ENCODE results near the gene DNAAF1.
"Not testable (repeated sequence)": the region's sequence is repeated elsewhere in the genome, so short reads cannot be mapped to it uniquely, and the experiment has no call there.

DNAAF1 gene

DNA sequence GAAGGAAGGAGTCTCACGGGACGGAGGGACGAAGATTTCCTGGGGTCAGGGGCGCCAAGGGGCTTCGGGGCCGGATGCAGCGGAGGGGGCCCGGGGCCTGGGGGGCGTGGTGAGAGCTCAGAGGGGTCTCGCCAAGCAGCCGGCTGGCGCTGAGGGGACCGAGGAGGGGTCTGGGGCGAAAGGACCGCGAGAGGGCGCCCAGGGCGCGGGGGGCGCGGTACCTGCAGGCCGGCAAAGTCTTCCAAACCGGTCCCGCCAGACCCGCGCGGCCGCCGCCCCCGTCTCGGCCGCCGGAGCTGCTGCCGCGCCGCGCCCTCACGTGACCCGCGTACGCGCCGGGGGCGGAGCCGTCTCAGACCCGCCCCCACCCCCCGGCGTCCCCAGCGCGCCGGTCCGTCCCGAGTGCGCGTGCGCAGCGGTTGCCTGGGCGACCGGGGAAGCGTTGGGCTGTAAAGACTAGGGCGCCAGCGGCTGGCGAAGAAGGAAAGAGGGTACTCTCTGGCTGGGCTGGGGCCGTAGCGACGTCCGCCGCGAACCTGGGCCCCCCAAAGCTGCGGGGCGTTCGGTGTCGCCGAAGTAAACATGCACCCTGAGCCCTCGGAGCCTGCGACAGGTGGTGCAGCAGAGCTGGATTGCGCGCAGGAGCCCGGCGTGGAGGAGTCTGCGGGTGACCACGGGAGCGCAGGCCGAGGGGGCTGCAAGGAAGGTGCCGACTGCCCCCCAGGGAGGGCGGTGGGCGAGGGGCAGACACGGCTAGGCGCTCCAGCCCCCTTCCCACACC, at the start of gene DNAAF1, which contains the start of gene HSDL1:
Gene DNAAF1, plus strand, starts transcription at position 450 of the 781 bp plus-strand sequence. Its CDS starts 133 bp downstream, at position 583.
Gene HSDL1, minus strand, starts transcription at position 319 of the 781 bp plus-strand sequence. CDS start 13,856 bp downstream, outside the sequence.
- FAIRE-seq, result no peak

DNA sequence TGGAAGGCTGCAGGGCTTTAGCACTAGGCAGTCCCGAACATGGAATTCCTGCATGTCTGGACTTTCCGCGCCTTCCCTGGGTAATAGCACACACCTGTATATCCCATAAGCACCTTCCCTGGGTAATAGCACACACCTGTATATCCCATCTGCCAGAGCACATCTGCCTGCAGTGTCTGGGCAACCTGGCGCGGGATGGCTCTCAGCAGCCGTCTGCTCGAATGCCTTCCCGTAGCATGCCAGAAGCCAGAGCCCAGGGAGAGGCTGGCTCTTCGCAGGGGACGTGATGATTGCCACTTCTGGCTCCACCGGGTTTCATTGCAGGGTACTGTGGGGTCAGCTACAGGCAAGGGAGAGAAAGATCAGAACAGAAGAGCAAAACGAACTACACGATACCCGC, 49.6 kb upstream of the DNAAF1 start:
- FAIRE-seq, result no peak

DNA sequence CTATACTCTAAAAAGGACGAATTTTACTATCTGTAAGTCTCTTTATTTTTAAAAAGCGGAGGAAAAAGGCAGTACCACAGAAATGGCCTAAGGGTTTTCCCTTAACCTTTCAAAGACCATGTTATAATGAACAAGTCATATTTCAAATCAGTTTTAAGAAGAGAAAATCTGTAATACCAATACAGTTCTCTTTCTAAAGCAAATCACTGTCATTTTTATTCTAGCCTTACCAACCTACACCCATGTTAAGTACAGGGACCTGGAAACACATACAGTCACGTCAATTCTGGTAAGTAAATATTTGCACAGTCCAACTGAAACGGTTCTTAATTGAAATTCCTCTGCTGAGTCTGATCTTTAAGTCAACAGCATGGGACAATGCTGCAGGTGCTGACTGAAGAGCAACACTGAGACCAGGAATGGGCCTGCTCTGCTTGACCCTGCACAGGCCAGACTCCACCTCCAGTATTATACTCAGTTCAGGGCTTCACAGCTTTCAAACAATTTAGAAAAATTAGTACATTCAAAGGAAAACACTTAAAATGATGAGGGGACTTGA, 48.6 kb upstream of the DNAAF1 start:
- FAIRE-seq, result no peak

DNA sequence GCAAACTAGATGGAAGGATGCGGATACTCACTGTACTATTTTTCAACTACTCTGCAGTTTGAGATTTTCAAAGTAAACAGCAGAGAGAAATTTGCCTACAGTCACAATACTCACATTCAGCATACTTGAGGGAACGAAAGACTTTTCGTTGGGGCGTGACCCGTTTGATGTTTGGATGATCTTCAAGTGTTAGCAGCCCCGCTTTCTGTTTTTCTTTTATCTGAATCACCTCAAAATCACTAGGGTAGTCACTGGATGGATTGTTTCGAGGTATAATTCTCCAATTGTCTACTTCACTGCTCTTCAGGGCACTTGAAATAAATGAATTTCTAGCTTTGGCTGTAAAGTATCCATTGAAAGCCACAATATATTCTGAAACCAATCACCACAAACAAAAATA, 46.2 kb upstream of the DNAAF1 start:
- no peak for FAIRE-seq

DNA sequence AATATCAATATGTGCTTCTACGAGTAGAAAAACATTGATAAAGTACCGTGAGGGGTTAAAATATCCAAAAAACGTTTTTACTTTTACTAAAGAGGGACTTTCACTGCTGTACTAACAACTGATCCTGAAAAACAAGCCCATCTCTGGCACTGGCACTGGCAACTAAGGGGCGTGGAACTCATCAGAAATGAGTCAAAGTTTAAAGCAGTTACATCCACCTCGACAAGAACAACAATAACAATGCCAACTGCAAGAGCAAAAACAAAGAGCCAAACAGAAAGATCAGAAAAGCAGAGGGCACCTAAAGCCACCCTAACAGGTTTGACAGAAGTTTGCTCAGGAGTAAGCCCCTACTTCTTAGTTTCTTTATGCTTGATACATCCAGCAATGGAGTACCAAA, 41.4 kb upstream of the DNAAF1 start:
- FAIRE-seq, result no peak

DNA sequence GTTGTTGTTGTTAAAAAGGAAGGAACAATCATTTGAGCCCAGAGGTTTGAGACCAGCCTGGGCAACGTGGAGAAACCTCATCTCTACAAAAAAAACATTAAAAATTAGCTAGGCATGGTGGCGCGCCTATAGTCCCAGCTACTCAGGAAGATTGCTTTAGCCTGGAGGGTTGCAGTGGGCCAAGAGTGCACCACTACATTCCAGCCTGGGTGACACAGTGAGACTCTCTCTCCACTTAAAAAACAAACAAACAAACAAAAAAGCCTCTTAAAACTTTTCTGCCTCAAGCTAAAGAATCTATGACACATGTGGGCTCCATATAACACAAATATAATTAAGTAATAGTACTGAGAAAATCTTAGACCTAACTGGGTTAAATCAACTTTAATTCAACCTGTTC, 40.9 kb upstream of the DNAAF1 start:
- FAIRE-seq, result no peak

DNA sequence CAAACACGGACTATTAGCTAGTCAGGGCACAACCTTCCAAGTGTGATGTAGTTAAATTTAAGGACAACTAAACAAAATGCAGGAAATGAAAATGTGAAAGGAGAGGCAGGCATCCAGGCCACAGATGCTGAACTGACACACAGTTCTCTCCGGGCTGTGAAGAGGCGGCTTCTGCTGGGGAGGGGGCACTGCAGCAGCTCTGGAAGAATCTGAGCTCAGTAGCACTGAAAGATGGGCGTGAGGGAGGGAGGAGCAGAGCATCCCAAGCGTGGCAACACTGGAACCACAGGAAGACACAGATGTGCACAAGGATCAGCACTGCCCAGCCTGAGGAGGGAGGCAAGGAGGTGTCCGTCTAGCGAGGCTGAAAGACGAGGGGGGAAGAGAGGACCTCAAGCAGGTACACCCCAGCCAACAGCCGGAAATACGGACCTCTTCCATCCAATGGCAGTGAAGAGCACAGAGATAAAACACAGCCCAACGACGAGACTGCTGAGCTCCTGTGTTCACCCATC, 39.8 kb upstream of the DNAAF1 start:
- no peak for FAIRE-seq

DNA sequence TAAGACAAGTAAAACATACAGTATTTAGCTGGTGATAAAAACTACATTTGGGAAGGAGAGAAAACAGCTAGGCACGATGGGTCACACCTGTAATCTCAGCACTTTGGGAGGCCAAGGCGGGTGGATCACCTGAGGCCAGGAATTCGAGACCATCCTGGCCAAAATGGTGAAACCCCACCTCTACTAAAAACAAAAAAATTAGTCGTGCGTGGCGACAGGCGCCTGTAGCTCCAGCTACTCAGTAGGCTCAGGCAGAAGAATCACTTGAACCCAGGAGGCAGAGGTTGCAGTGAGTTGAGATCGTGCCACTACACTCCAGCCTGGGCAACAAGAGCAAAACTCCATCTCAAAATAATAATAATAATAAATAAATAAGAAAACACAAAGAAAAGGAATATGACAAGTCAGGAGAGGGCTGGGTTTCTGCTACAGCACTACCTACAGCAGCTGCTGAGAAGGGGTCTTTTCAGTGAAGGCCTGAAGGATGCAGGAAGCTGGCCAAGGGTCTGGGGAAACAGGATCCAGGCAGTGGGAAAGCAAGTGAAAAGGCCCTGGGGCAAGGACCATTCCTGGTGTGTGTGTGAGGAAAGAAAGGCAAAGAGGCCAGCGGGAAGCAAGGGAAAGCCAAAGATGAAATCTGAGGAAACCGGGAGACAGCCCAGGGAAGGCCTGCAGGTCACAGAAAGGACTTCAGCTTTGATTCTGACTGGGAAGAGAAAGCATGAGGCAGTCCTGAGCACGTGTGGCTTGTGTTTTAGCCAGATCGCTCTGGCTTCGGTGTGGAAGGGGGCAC, 39.0 kb upstream of the DNAAF1 start:
- no peak for FAIRE-seq

DNA sequence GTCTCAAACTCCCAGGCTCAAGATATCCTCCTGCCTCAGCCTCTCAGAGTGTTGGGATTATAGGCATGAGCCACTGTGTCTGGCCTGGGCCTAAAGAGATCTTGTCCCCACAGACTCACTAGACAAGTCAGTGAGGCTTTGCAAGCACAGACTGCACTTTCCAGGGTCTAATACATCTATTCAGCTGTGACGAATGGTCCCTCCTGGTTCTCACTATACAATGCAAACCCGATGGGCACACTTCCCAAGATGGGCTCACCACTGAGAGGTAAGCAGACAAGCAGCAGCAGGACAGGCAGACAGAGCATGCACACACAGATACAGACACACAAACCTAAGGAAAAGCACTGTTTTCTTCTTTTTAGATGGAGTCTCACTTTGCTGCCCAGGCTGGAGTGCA, 37.2 kb upstream of the DNAAF1 start:
- FAIRE-seq, result no peak

DNA sequence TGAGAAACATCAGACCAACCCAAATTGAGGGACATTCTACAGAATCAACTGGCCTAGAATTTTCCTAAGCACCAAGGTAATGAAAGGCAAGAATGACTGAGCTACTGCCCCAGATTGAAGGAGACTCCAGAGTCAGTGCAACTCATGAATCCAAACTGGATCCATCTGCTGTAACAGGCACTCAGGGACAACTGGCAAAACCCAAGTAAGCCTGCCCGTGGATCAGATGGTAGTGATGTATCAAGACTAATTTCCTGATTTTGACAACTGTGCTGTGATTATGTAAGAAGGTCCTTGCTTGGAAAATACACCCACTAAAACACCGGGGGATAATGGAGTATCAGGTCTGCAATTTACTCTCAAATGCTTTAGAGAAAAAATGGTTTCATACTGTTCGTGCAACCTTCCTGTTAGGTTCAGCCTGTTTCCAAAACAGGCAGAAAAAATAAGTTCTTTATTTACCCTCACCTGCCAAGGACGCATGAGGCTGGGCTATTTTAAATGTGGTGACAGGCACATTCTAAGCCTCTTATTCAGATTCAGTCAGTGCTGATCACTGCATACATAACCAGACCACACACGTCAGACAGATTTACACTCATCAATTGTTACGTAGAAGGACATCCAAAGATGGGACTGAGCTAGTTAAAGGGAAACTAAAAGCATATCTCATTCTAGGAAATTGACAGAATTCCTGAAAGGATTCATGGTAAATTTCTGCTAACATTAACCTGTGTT, 35.3 kb upstream of the DNAAF1 start:
- FAIRE-seq, result no peak

DNA sequence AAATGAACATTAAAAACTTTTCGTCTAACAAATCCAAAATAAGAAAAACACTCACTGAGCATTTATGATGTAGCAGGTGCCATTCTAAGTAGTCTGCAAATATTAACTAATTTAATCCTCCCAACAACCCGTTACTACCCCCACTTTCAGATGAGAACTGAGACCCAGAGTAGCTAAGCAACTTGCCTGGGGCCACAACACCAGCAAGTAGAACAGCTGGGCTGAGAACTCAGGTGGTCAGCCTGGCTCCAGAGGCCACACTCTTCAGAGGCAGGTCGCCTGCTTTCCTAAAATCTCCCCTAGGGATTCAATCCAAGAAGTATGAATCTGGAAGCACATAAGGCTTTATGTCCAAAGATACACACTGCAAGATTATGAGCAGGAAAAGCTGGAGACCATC, 34.6 kb upstream of the DNAAF1 start:
- FAIRE-seq, result no peak

DNA sequence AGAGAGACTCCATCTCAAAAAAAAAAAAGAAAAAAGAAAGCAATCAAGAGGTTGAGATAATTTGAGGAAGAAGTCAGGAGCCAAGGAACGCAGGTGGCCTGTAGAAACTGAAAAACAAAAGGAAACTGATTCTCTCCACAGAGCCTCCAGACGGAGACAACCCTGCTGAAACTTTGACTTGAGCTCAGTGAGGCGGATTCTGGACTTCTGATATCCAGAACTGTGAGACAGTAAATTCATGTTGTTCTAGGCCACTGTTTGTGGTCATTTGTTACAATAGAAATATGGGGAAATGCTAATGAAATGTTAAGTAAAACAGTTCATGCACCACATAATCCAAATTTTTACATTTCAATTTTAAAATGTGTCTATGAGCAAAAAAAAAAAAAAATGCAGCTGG, 33.6 kb upstream of the DNAAF1 start:
- FAIRE-seq, result no peak

DNA sequence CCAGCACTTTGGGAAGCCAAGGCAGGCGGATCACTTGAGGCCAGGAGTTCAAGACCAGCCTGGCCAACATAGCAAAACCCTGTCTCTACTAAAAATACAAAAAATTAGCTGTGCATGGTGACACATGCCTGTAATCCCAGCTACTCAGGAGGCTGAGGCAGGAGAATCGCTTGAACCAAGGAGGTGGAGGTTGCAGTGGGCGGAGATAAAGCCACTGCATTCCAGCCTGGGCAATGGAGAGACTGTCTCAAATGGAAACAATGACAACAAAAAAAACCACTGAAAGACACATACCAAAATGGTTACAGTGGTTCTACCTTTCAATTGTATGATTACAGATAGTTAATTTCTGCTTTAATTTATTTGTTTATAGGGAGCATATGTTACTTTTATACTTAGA, 33.2 kb upstream of the DNAAF1 start:
- FAIRE-seq, result not testable (repeated sequence)

DNA sequence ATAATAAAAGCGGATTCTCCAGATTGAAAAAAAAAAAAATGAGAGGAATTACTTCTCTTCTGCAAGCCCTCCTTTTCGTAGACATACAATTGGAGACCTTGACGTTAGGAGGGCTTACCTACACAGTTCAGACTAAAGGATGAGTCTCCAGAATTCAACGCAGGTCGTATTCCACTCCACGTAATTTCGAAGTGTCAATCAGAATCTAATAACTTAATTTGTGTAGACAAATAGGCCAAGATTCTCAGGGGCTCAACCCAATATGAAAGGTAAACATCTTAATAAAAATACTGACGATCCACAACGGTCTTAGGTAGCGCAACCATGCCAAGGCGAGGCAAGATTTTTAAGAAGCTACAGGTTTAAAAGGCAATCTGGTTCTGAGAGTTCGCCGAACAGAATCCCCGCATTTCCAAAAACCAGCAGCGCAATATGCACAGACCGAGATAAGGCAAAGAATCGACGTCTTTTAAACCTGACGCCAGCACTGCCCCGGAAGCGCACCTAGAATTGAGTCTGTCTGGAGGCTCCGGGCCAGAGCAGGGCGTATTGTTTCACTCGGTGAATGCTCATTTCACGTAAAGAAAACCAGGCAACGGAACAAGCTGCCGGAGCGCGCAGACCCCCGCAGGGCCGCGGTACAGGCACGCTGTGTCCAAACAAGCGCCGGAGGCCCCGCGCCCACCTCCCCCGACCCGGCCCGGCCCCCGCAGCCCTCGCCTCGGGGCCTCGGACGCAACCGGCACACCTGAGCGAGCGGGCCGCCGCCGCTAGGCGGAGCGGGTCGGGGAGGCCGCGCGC, 29.0 kb upstream of the DNAAF1 start:
- no peak for FAIRE-seq

DNA sequence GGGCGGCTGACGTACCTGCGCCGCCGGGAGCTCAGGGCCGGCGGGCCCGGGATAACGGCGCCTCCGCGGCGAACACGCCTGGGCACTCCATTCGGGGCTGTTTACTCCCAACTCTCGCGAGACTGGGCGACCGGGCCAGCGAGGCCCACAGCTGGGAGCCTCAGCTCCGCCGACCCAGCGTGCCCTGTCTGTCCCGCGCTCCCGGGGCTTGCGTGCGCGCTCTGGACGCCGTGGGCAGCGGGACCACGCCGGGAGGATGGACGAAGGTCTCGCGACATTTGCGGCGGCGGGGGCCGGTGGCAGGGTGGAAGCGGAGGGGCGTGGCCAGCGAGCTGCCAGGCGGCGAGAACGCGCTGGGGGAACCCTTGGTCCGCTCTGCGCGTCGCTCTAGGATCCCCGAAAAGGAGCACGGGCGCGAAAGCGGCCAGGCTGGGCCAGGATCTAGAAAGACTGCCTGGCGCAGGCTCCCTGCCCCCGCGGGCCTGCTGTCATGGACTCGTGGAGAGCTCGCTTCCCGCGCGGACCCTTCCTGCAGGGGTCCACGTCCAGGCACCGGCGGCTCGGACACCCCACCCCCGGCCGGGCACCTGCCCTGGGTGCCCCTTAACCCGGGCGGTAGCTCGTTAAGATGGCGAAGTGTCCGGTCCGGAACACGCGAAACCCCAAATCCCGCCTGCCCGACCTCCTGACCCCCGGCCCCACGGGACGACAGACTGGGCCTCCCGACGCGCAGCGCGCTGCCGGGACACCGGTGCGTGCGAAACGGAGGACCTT, 28.2 kb upstream of the DNAAF1 start, which contains the start of gene MBTPS1:
Gene MBTPS1, minus strand, starts transcription at position 223 of the 774 bp plus-strand sequence. CDS start 15,159 bp downstream, outside the sequence.
- FAIRE-seq, result no peak

DNA sequence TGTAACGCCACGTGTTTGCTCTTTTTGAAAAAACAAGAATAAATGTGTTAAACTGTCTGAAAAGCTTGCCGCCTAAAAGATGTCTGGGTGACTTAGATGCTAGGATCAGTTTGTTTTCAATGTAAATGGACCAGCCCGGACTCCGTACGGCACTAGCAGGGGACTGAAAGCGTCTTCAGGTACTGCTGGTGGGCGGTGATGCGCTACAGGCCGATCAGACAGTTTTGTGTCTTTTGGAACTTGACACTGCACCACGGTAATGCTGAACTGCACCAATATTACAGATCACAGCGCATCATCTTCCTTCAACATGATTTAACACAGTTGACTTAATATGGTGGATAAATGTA, 27.6 kb upstream of the DNAAF1 start:
- FAIRE-seq, result no peak

DNA sequence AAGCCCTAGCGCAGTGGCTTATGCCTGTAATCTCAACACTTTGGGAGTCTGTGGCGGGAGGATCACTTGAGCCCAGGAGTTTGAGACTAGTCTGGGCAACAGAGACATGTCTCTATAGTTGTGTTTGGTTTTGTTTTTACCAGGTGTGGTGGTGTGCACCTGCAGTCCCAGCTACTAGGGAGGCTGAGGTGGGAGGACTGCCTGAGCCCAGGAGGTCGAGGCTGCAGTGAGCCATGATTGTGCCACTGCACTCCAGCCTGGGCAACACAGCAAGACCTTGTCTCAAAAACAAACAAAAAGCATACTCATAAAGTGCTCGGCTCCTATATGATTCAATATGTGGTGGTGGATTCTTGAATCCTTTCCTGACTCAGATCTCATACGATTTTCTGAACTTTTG, 26.8 kb upstream of the DNAAF1 start:
- FAIRE-seq, result not testable (repeated sequence)

DNA sequence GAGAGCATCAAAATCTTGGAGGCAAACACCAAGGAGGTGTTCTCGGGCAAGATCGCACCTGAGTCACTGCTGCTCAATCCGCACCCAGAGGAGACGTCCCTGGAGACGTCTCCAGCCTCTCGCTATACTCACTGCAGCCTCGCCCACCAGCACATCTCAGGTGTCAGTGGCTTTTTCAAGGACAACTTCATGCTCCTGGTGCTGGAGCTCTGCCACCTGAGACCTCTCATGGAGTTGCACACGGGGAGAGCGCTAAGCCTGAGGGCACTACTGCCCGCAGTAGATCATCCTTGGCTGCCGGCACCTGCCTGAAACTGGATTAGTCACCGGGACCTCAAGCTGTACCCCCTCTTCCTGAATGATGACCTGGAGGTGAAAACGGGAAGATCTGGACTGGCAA, 25.7 kb upstream of the DNAAF1 start:
- FAIRE-seq, result no peak

DNA sequence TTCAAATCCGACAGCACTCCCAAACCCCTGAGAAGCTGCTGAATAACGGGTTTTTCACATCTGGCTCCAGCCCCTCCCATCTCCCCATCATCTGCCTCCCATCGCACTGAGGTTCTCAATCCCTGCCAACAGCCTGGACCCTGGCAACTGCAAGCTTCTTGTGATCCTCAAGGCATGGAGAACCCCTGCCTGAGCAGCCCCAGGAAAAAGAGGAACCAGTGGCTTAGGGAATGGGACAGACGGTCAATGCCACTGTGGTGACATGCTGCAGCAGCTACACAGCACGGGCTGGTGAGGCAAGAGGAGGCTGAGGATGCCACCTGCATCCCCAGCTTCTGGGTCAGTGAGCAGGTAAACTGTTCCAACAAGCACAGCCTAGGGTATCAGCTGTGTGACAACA, 25.1 kb upstream of the DNAAF1 start:
- FAIRE-seq, result no peak

DNA sequence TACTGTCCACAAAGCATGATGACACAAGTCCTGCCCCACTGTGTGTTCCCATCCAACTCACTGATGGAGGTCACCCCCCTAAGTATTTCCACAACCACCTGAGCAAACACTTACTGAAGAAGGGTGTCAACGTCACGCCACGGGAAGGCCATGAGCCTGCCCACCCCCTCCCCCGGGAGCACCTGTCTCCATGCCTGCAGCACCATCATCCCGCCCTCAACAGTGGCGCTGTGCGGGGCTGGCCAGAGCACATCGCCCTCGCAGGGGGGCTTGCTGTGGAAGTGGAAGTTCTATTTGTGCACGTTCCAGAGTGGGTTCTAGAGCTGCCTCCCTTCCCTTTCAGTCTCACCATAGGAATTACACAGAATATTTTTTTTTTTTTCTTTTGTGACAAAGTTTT, 24.1 kb upstream of the DNAAF1 start:
- FAIRE-seq, result no peak
